Right lobe of liver (tissue), 6 donors: ENCODE data around the gene KL. TPM values are rescaled to one million over a fixed set of nuclear protein-coding genes. Genes with fewer than 3 reads are reported as not detected.

Experiments used
- ATAC-seq, 4 donors: fragments of 200-7000 bp; cut with Tn5 transposase; one replicate each; pipeline ENCODE4 v1.9.1; 2020; ENCODE audit warnings: mild to moderate bottlenecking in 4 of 4, moderate library complexity in 4 of 4
- DNase-seq, 3 donors: peaks; one replicate each; pipeline ENCODE4 v3.0.0-alpha.2; 2020
- H3K27ac ChIP-seq, 3 donors: fragments of 200-600 bp; one replicate each; pipeline ENCODE4 v1.8.0; 2022
- H3K27me3 ChIP-seq, 2 donors: fragments of 200-600 bp; one replicate each; pipeline ENCODE4 v1.8.0; 2022
- H3K36me3 ChIP-seq, 4 donors: fragments of 200-600 bp; sonication (generic) in 1 of 4; one replicate each; pipeline versions ENCODE4 v1.5.1 to v1.8.0; 2017 to 2022; ENCODE audit warnings: control low read depth in 1 of 4
- H3K4me1 ChIP-seq, 4 donors: fragments of 200-600 bp; sonication (generic) in 1 of 4; one replicate each; pipeline versions ENCODE4 v1.5.1 to v1.8.0; 2017 to 2022; ENCODE audit warnings: control low read depth in 1 of 4
- H3K4me3 ChIP-seq, 3 donors: fragments of 200-600 bp; one replicate each; pipeline ENCODE4 v1.8.0; 2022
- H3K9me3 ChIP-seq, 4 donors: fragments of 200-600 bp; sonication (generic) in 1 of 4; one replicate each; pipeline versions ENCODE4 v1.5.1 to v1.8.0; 2017 to 2022; ENCODE audit warnings: control low read depth in 1 of 4
- CTCF ChIP-seq, 4 donors: fragments of 200-600 bp in 3 of 4; fragments of 450-650 bp in 1 of 4; IDR thresholded peaks; one replicate each; pipeline versions ENCODE4 v1.5.1 to v1.8.0; 2016 to 2022; ENCODE audit warnings: antibody characterized with exemption in 4 of 4, mild to moderate bottlenecking in 2 of 4
- POLR2A ChIP-seq: fragments of 450-650 bp; IDR thresholded peaks from one replicate; pipeline ENCODE4 v1.6.1; 2017; ENCODE audit warnings: antibody characterized with exemption, mild to moderate bottlenecking
- WGBS: methylation state at CpG from one replicate; pipeline ENCODE4 v1.1.6; 2018; ENCODE audit warnings: low coverage, low lambda C conversion rate; ENCODE audit not compliant: insufficient coverage; ENCODE audit errors: missing lambda C conversion rate; 5-methylcytosine and 5-hydroxymethylcytosine counted together
- intact Hi-C, 2 donors: fragments of 100-400 bp; cut with DNase I; formaldehyde crosslinking; loops; one replicate each; pipeline versions ENCODE4 v1.11.2 to v1.14.1; 2022
- total RNA-seq, 6 experiments: library from RNA; depleted of rRNA in 2 of 6; stranded (reverse); fragments of >200 nt in 2 of 6; fragmentation: NEBNext Ultra II Directional in 3 of 6; extraction: Animal tissue kit (Norgen Biotek cat#: 25700) in 3 of 6; gene quantifications; one replicate each; pipeline versions ENCODE4 v1.1.0 to v1.2.4, GENCODE V29; 2016 to 2023
- donor health status: DM: no; HTN: yes; CAD: no.
- donor health status: DM: no; HTN: no; CAD: no.
- donor health status: DM: no; HTN: no; CAD: no.
- donor health status: DM: no; HTN: yes; CAD: no.
- donor health status: DM: no; HTN: yes; CAD: no.

The KL gene
- total RNA-seq, 6 experiments from 2014 or later: 0.09 to 1.2 (median 0.39) TPM

- WGBS: 54% methylated on average over 3 of the region's 3 CpGs
- Histone ChIP-seq H3K4me3 (no peak overlapping the region), H3K27ac (no peak overlapping the region), H3K9me3 (no peaks in the 10 kb centered on the region), H3K4me1 (no peaks in the 10 kb centered on the region), H3K27me3 (no peaks in the 10 kb centered on the region), H3K36me3 (no peaks in the 10 kb centered on the region)
- no peak for ATAC-seq
- intact Hi-C loops: no loop called here
- TF ChIP-seq CTCF (IDR thresholded peaks at IDR 0.05) (no peak), POLR2A (no peak)
- DNase-seq: no peak
These were observed 71.6 kb downstream of the KL start for GRCh38 chr13:33087790-33088189.

GRCh38 chr13:33089311-33089710, 73.1 kb downstream of the KL start:
- no peak for TF ChIP-seq POLR2A
- H3K36me3 ChIP-seq: no peaks in the 10 kb centered on the region
- H3K4me3 ChIP-seq: no peak overlapping the region
- no peak for ATAC-seq
- WGBS: no CpG with 5 or more reads among the region's 3 CpGs
- H3K4me1 ChIP-seq: no peaks in the 10 kb centered on the region
- intact Hi-C loops: no loop called here
- no peaks in the 10 kb centered on the region for H3K9me3 ChIP-seq
- no peaks in the 10 kb centered on the region for H3K27me3 ChIP-seq
- DNase-seq: no peak
- no peak overlapping the region for H3K27ac ChIP-seq

GRCh38 chr13:33090755-33091414, 74.7 kb downstream of the KL start:
- H3K36me3 ChIP-seq: no peaks in the 10 kb centered on the region
- intact Hi-C loops: no loop called here
- no peaks in the 10 kb centered on the region for H3K27me3 ChIP-seq
- whole genome bisulfite sequencing: 37% methylated on average over 3 of the region's 4 CpGs
- H3K4me1 ChIP-seq: no peaks in the 10 kb centered on the region
- DNase-seq: no peak
- TF ChIP-seq POLR2A (no peak), CTCF (IDR thresholded peaks at IDR 0.05) (no peak)
- H3K27ac ChIP-seq: no peak overlapping the region
- H3K4me3 ChIP-seq: no peak overlapping the region
- no peaks in the 10 kb centered on the region for H3K9me3 ChIP-seq
- no peak for ATAC-seq

GRCh38 chr13:33091415-33091774, 75.2 kb downstream of the KL start:
- ATAC-seq (no peak), DNase-seq (no peak)
- no peak for TF ChIP-seq CTCF (IDR thresholded peaks at IDR 0.05)
- TF ChIP-seq POLR2A: no peak
- Histone ChIP-seq H3K9me3 (no peaks in the 10 kb centered on the region), H3K36me3 (no peaks in the 10 kb centered on the region), H3K4me3 (no peak overlapping the region), H3K27me3 (no peaks in the 10 kb centered on the region), H3K27ac (no peak overlapping the region), H3K4me1 (no peaks in the 10 kb centered on the region)
- WGBS: 90% methylated on average over 5 of the region's 5 CpGs
- intact Hi-C loops: no loop called here

- Histone ChIP-seq H3K4me3 (no peak overlapping the region), H3K27ac (no peak overlapping the region), H3K27me3 (no peaks in the 10 kb centered on the region), H3K36me3 (no peaks in the 10 kb centered on the region), H3K9me3 (no peaks in the 10 kb centered on the region), H3K4me1 (no peaks in the 10 kb centered on the region)
- TF ChIP-seq CTCF (IDR thresholded peaks at IDR 0.05) (no peak), POLR2A (no peak)
- ATAC-seq (no peak), DNase-seq (no peak)
- intact Hi-C loops: no loop called here
- WGBS: 73% methylated on average over 11 of the region's 11 CpGs
These were observed 76.1 kb downstream of the KL start for GRCh38 chr13:33092073-33092987.
